ENCODE measurements around the gene G6PC2.
"Not testable (repeated sequence)": the region's sequence is repeated elsewhere in the genome, so short reads cannot be mapped to it uniquely, and the experiment has no call there.

- not testable (repeated sequence) for TF ChIP-seq YY1 (IDR thresholded peaks at IDR 0.05; ENCODE audit: insufficient read depth, insufficient read length); SUZ12 (IDR thresholded peaks at IDR 0.05; ENCODE audit: extremely low read depth, insufficient read depth, insufficient read length)
Measured at GRCh38 chr2:168870824-168871223, 30.3 kb upstream of the G6PC2 start.

All from NT2/D1 (cell line).